GM18858 (cell line): Measurements from ENCODE around the gene KRABD2.
A peak's percentile ranks its signal among the peaks of the same experiment; 100 is the strongest.
"Not testable (repeated sequence)": the region's sequence is repeated elsewhere in the genome, so short reads cannot be mapped to it uniquely, and the experiment has no call there.

Experiments
- ATAC-seq: cut with Tn5 transposase; IDR thresholded peaks from one replicate; pipeline ENCODE4 v1.9.1; 2021; ENCODE audit not compliant: unreplicated experiment

KRABD2 gene

GRCh38 chr17:8393470-8394231, 17.1 kb upstream of the KRABD2 start:
- ATAC-seq: no peak

- no peak for ATAC-seq
These were observed 16.4 kb upstream of the KRABD2 start for GRCh38 chr17:8392674-8393469.

- no peak for ATAC-seq
These were observed 15.8 kb upstream of the KRABD2 start for GRCh38 chr17:8392274-8392673.

- ATAC-seq: no peak
These were observed 15.2 kb upstream of the KRABD2 start for GRCh38 chr17:8391711-8392110.

- no peak for ATAC-seq
These were observed 11.6 kb upstream of the KRABD2 start for GRCh38 chr17:8387914-8388651.

GRCh38 chr17:8386841-8387240, 10.3 kb upstream of the KRABD2 start:
- no peak for ATAC-seq

GRCh38 chr17:8384801-8385378, 8.4 kb upstream of the KRABD2 start:
- ATAC-seq: no peak

GRCh38 chr17:8383143-8383822, 6.8 kb upstream of the KRABD2 start, which contains the start of gene RPL26:
Gene RPL26 (minus strand): TSS chr17:8383193. CDS start chr17:8382310, 883 bp downstream.
- ATAC-seq: peak; percentile 63

GRCh38 chr17:8382880-8383142, 6.3 kb upstream of the KRABD2 start:
- ATAC-seq: no peak

GRCh38 chr17:8382052-8382879, 5.8 kb upstream of the KRABD2 start:
- no peak for ATAC-seq

GRCh38 chr17:8380049-8380448, 3.5 kb upstream of the KRABD2 start:
- ATAC-seq: no peak

- not testable (repeated sequence) for ATAC-seq
These were observed 1.6 kb upstream of the KRABD2 start for GRCh38 chr17:8378117-8378516.

GRCh38 chr17:8377422-8377821, 918 bp upstream of the KRABD2 start:
- ATAC-seq: no peak

GRCh38 chr17:8375738-8376259, 705 bp downstream of the KRABD2 start:
- ATAC-seq: no peak

GRCh38 chr17:8373856-8374255, 2.6 kb downstream of the KRABD2 start:
- ATAC-seq: not testable (repeated sequence)

- no peak for ATAC-seq
These were observed 4.1 kb downstream of the KRABD2 start for GRCh38 chr17:8372422-8372821.

- no peak for ATAC-seq
These were observed 4.7 kb downstream of the KRABD2 start for GRCh38 chr17:8371786-8372185.

GRCh38 chr17:8369944-8370343, 6.6 kb downstream of the KRABD2 start:
- no peak for ATAC-seq

- ATAC-seq: no peak
These were observed 8.3 kb downstream of the KRABD2 start for GRCh38 chr17:8368193-8368592.

- ATAC-seq: no peak
These were observed 10.3 kb downstream of the KRABD2 start for GRCh38 chr17:8366231-8366630.
